ENCODE data around the gene TMEM109.

Gene TMEM109

GRCh38 chr11:60934124-60934789 is 20.3 kb downstream of the TMEM109 start:
- H3K4me3 ChIP-seq (ENCODE audit: low read depth, low read length), result no peak overlapping the region
- H4K12ac ChIP-seq (ENCODE audit: low read depth, low read length), result no peak overlapping the region
- H3K36me3 ChIP-seq (ENCODE audit: control insufficient read depth in 1 of 2, insufficient read depth in 2 of 2, low read length in 2 of 2), result peaks cover 70 to 76% of the 10 kb centered on the region in 2 experiments
- H2BK12ac ChIP-seq (ENCODE audit: low read length), result no peak overlapping the region
- H3K27me3 ChIP-seq (ENCODE audit: insufficient read depth, low read length), result no peaks in the 10 kb centered on the region
- no peaks in the 10 kb centered on the region for H3K9me3 ChIP-seq (ENCODE audit: insufficient read depth, low read depth, low read length)
- H3K4me2 ChIP-seq (ENCODE audit: low read length), result no peak overlapping the region
- no peak overlapping the region for H3K14ac ChIP-seq (ENCODE audit: low read length)
- H3K4ac ChIP-seq (ENCODE audit: low read depth, low read length), result no peak overlapping the region
- H3K9ac ChIP-seq (ENCODE audit: low read length), result no peak overlapping the region
- no peak overlapping the region for H3K27ac ChIP-seq (ENCODE audit: low read depth, low read length)
- H2BK5ac ChIP-seq (ENCODE audit: low read depth, low read length, poor library complexity), result no peak overlapping the region
- H3K79me2 ChIP-seq (ENCODE audit: control insufficient read depth, insufficient read depth, low read length, poor library complexity), result no peaks in the 10 kb centered on the region
- DNase-seq, result peak in 1 of 2 donors; percentile 48
- no peak overlapping the region for H3K23ac ChIP-seq (ENCODE audit: low read length)
- no peaks in the 10 kb centered on the region for H3K79me1 ChIP-seq (ENCODE audit: low read length)
- no peak overlapping the region for H2AFZ ChIP-seq (ENCODE audit: insufficient read depth, low read length, poor library complexity)
- H4K91ac ChIP-seq (ENCODE audit: low read depth, low read length), result no peak overlapping the region
- H2BK120ac ChIP-seq (ENCODE audit: insufficient read depth, low read length, poor library complexity), result no peak overlapping the region
- no peak overlapping the region for H2AK5ac ChIP-seq (ENCODE audit: low read length)
- no peak overlapping the region for H3K18ac ChIP-seq (ENCODE audit: low read length)
- H3K4me1 ChIP-seq (ENCODE audit: control insufficient read depth in 1 of 2, insufficient read depth in 2 of 2, low read length in 2 of 2), result peaks cover 0 to 3% of the 10 kb centered on the region in 2 experiments
- no peak overlapping the region for H4K8ac ChIP-seq (ENCODE audit: low read depth, low read length)
- WGBS (ENCODE audit: extremely low coverage, insufficient coverage, insufficient read length), result no CpG with 5 or more reads among the region's 57 CpGs

GRCh38 chr11:60934790-60935605 is 21.0 kb downstream of the TMEM109 start:
- Histone ChIP-seq H3K4me1 (ENCODE audit: control insufficient read depth in 1 of 2, insufficient read depth in 2 of 2, low read length in 2 of 2) (peaks cover 3 to 7% of the 10 kb centered on the region in 2 experiments), H4K12ac (ENCODE audit: low read depth, low read length) (no peak overlapping the region), H2BK12ac (ENCODE audit: low read length) (no peak overlapping the region), H3K79me1 (ENCODE audit: low read length) (no peaks in the 10 kb centered on the region), H2AK5ac (ENCODE audit: low read length) (no peak overlapping the region), H3K14ac (ENCODE audit: low read length) (no peak overlapping the region), H3K4me3 (ENCODE audit: low read depth, low read length) (no peak overlapping the region), H2AFZ (ENCODE audit: insufficient read depth, low read length, poor library complexity) (no peak overlapping the region), H4K91ac (ENCODE audit: low read depth, low read length) (no peak overlapping the region), H4K8ac (ENCODE audit: low read depth, low read length) (no peak overlapping the region), H3K9ac (ENCODE audit: low read length) (no peak overlapping the region), H3K4me2 (ENCODE audit: low read length) (no peak overlapping the region), H3K23ac (ENCODE audit: low read length) (no peak overlapping the region), H3K27me3 (ENCODE audit: insufficient read depth, low read length) (no peaks in the 10 kb centered on the region), H3K36me3 (ENCODE audit: control insufficient read depth in 1 of 2, insufficient read depth in 2 of 2, low read length in 2 of 2) (peaks cover 63 to 68% of the 10 kb centered on the region in 2 experiments), H2BK120ac (ENCODE audit: insufficient read depth, low read length, poor library complexity) (no peak overlapping the region), H2BK5ac (ENCODE audit: low read depth, low read length, poor library complexity) (no peak overlapping the region), H3K27ac (ENCODE audit: low read depth, low read length) (no peak overlapping the region), H3K4ac (ENCODE audit: low read depth, low read length) (no peak overlapping the region), H3K18ac (ENCODE audit: low read length) (no peak overlapping the region), H3K79me2 (ENCODE audit: control insufficient read depth, insufficient read depth, low read length, poor library complexity) (no peaks in the 10 kb centered on the region), H3K9me3 (ENCODE audit: insufficient read depth, low read depth, low read length) (no peaks in the 10 kb centered on the region)
- WGBS (ENCODE audit: extremely low coverage, insufficient coverage, insufficient read length), result no CpG with 5 or more reads among the region's 21 CpGs
- DNase-seq, result no peak

- no peak overlapping the region for H3K23ac ChIP-seq (ENCODE audit: low read length)
- no peak overlapping the region for H2AFZ ChIP-seq (ENCODE audit: insufficient read depth, low read length, poor library complexity)
- no peaks in the 10 kb centered on the region for H3K9me3 ChIP-seq (ENCODE audit: insufficient read depth, low read depth, low read length)
- H3K9ac ChIP-seq (ENCODE audit: low read length), result no peak overlapping the region
- no peak overlapping the region for H3K4me2 ChIP-seq (ENCODE audit: low read length)
- H3K27me3 ChIP-seq (ENCODE audit: insufficient read depth, low read length), result no peaks in the 10 kb centered on the region
- H3K4ac ChIP-seq (ENCODE audit: low read depth, low read length), result no peak overlapping the region
- H2BK12ac ChIP-seq (ENCODE audit: low read length), result no peak overlapping the region
- no peak overlapping the region for H3K27ac ChIP-seq (ENCODE audit: low read depth, low read length)
- no peak overlapping the region for H4K8ac ChIP-seq (ENCODE audit: low read depth, low read length)
- H3K79me1 ChIP-seq (ENCODE audit: low read length), result no peaks in the 10 kb centered on the region
- H3K18ac ChIP-seq (ENCODE audit: low read length), result no peak overlapping the region
- DNase-seq, result no peak
- H3K4me1 ChIP-seq (ENCODE audit: control insufficient read depth in 1 of 2, insufficient read depth in 2 of 2, low read length in 2 of 2), result peaks cover 3 to 7% of the 10 kb centered on the region in 2 experiments
- H2BK120ac ChIP-seq (ENCODE audit: insufficient read depth, low read length, poor library complexity), result no peak overlapping the region
- H3K14ac ChIP-seq (ENCODE audit: low read length), result no peak overlapping the region
- no peak overlapping the region for H4K12ac ChIP-seq (ENCODE audit: low read depth, low read length)
- H4K91ac ChIP-seq (ENCODE audit: low read depth, low read length), result no peak overlapping the region
- no CpG with 5 or more reads among the region's 27 CpGs for WGBS (ENCODE audit: extremely low coverage, insufficient coverage, insufficient read length)
- peaks cover 54 to 60% of the 10 kb centered on the region in 2 experiments for H3K36me3 ChIP-seq (ENCODE audit: control insufficient read depth in 1 of 2, insufficient read depth in 2 of 2, low read length in 2 of 2)
- no peak overlapping the region for H3K4me3 ChIP-seq (ENCODE audit: low read depth, low read length)
- H3K79me2 ChIP-seq (ENCODE audit: control insufficient read depth, insufficient read depth, low read length, poor library complexity), result no peaks in the 10 kb centered on the region
- no peak overlapping the region for H2AK5ac ChIP-seq (ENCODE audit: low read length)
- H2BK5ac ChIP-seq (ENCODE audit: low read depth, low read length, poor library complexity), result no peak overlapping the region
These were observed 21.9 kb downstream of the TMEM109 start for GRCh38 chr11:60935676-60936442.

- Histone ChIP-seq H3K27me3 (ENCODE audit: insufficient read depth, low read length) (no peaks in the 10 kb centered on the region), H2BK120ac (ENCODE audit: insufficient read depth, low read length, poor library complexity) (no peak overlapping the region), H3K79me2 (ENCODE audit: control insufficient read depth, insufficient read depth, low read length, poor library complexity) (no peaks in the 10 kb centered on the region), H3K9me3 (ENCODE audit: insufficient read depth, low read depth, low read length) (no peaks in the 10 kb centered on the region), H3K14ac (ENCODE audit: low read length) (no peak overlapping the region), H3K18ac (ENCODE audit: low read length) (no peak overlapping the region), H3K4ac (ENCODE audit: low read depth, low read length) (no peak overlapping the region), H3K9ac (ENCODE audit: low read length) (no peak overlapping the region), H3K36me3 (ENCODE audit: control insufficient read depth in 1 of 2, insufficient read depth in 2 of 2, low read length in 2 of 2) (peaks cover 47 to 52% of the 10 kb centered on the region in 2 experiments), H3K23ac (ENCODE audit: low read length) (no peak overlapping the region), H3K79me1 (ENCODE audit: low read length) (no peaks in the 10 kb centered on the region), H3K4me2 (ENCODE audit: low read length) (no peak overlapping the region), H2BK12ac (ENCODE audit: low read length) (no peak overlapping the region), H2BK5ac (ENCODE audit: low read depth, low read length, poor library complexity) (no peak overlapping the region), H4K12ac (ENCODE audit: low read depth, low read length) (no peak overlapping the region), H4K91ac (ENCODE audit: low read depth, low read length) (no peak overlapping the region), H3K4me3 (ENCODE audit: low read depth, low read length) (no peak overlapping the region), H3K4me1 (ENCODE audit: control insufficient read depth in 1 of 2, insufficient read depth in 2 of 2, low read length in 2 of 2) (peaks cover 3 to 8% of the 10 kb centered on the region in 2 experiments), H2AK5ac (ENCODE audit: low read length) (no peak overlapping the region), H3K27ac (ENCODE audit: low read depth, low read length) (no peak overlapping the region), H4K8ac (ENCODE audit: low read depth, low read length) (no peak overlapping the region), H2AFZ (ENCODE audit: insufficient read depth, low read length, poor library complexity) (no peak overlapping the region)
- DNase-seq, result no peak
- no CpG with 5 or more reads among the region's 18 CpGs for WGBS (ENCODE audit: extremely low coverage, insufficient coverage, insufficient read length)
These were observed 22.6 kb downstream of the TMEM109 start for GRCh38 chr11:60936467-60937143.

All from trophoblast cell (in vitro differentiated cells and primary cell).